Large intestine (tissue), 3 donors: Measurements from ENCODE around the gene COL18A1. TPM values are rescaled to one million over a fixed set of nuclear protein-coding genes. Genes with fewer than 3 reads are reported as not detected.

ENCODE experiments used
- DNase-seq, 2 donors: peaks; one replicate each; pipeline versions ENCODE4 v3.0.0 to v3.0.0-alpha.2; 2013
- H3K27ac ChIP-seq: one replicate; pipeline ENCODE4 v1.5.1; 2013; ENCODE audit warnings: low read length
- H3K27me3 ChIP-seq: 2 replicates; pipeline ENCODE4 v1.6.1; 2013; ENCODE audit warnings: low read length; ENCODE audit not compliant: control insufficient read depth, insufficient read depth
- H3K36me3 ChIP-seq: 2 replicates; pipeline ENCODE4 v1.6.1; 2013; ENCODE audit warnings: low read length; ENCODE audit not compliant: control insufficient read depth, insufficient read depth
- H3K4me1 ChIP-seq: one replicate; pipeline ENCODE4 v1.6.1; 2013; ENCODE audit warnings: low read length; ENCODE audit not compliant: control insufficient read depth, insufficient read depth
- H3K4me3 ChIP-seq: one replicate; pipeline ENCODE4 v1.5.1; 2013; ENCODE audit warnings: low read length
- H3K9me3 ChIP-seq: one replicate; pipeline ENCODE4 v1.6.1; 2013; ENCODE audit warnings: mild to moderate bottlenecking, low read depth, low read length, moderate library complexity; ENCODE audit not compliant: control insufficient read depth
- WGBS: methylation state at CpG from one replicate; pipeline ENCODE4 v1.1.5; 2013; ENCODE audit warnings: low lambda C conversion rate; ENCODE audit not compliant: insufficient coverage; 5-methylcytosine and 5-hydroxymethylcytosine counted together
- polyA plus RNA-seq: library from polyadenylated mRNA; unstranded; fragments of 120-200 nt; gene quantifications from one replicate; pipeline ENCODE4 v1.2.1, GENCODE V29; 2013

The COL18A1 gene
- polyA plus RNA-seq, 1 donor = 44.4 TPM

DNA sequence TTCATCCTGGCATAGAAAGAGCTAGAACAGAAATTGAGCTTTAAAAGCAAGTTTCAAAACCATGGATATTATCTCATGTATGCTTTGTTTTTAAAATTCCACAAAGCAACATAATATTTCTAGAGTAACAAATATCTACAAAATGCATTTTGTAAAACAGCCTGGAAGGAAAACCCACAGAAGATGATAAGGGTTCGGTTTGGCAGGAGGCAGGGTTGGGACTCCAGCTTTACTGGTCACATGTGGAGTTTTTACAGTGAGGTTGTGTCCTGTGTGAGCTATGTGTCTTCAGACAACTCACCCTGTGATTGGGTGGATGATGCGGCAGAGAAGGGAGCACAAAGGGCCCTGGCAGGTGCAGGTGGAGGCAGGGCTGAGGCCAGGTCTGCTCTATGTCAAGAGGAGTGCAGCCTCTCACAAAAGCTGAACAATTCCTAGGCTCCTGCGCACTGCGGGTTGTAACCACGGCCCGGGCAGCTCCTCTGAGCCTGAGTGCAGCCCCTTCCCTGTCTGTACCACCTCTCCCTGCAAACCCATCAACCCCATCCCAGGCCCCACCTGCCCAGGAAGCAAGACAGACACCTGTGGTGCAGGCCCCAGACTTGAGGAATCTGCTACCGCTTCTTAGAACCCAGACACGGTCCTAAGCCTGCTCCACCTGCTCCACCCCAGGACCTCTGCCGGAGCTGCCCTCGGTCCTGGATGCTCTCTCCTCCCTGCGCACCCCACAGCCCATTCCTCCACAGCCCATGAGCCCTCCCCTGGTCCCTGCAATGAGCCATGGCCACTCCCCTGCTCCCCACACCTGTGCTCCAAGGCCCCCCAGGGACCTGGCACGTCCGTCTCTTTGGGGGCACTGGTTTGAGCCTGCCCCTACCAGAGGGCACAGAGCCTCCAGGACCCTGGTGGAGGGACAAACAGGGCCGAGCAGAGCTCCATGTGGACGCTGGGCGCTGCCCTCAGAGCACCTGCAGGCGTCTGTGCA lies 2.8 kb upstream of the COL18A1 start:
- Histone ChIP-seq H3K4me3 (no peak overlapping the region), H3K4me1 (peaks cover 6% of the 10 kb centered on the region), H3K36me3 (no peaks in the 10 kb centered on the region), H3K27me3 (peaks cover 43% of the 10 kb centered on the region), H3K9me3 (peaks cover 13% of the 10 kb centered on the region), H3K27ac (no peak overlapping the region)
- WGBS = 100% methylated on average over 1 of the region's 17 CpGs
- DNase-seq = no peak

DNA sequence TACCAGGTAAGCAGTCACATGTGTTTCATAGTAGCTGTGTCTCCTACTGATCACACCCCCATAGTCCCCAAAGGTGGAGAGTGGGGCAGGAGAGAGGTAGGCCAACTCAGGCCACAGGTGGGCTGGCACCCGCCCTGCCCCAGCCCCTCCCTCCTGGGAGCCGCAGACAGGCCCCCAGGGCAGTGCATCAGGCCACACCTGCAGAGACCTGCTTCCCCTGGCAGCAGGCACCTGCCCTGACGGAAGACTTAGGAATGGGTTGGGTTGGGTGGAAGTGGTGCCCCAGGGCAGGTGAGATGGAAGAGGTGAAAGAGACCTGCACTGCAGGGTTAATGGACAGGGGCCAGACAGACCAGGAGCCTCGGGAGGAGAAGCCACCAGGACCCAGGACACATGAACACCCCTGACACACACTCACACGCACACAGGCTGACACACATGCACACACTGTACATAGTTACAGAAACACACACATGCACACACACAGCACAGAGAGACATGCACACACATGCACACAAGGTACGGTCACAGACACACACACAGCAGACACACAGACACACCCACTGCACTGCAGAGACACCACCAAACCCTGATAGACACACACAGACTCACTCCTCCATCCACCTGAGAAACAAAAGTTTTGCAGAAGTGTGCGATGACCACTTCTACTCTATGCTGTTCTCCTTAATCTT lies 1.7 kb upstream of the COL18A1 start:
- Histone ChIP-seq H3K4me3 (no peak overlapping the region), H3K27me3 (peaks cover 48% of the 10 kb centered on the region), H3K36me3 (no peaks in the 10 kb centered on the region), H3K9me3 (peaks cover 13% of the 10 kb centered on the region), H3K4me1 (peaks cover 6% of the 10 kb centered on the region), H3K27ac (no peak overlapping the region)
- no CpG with 5 or more reads among the region's 7 CpGs for WGBS
- no peak for DNase-seq

GRCh38 chr21:45403825-45404729 lies 888 bp upstream of the COL18A1 start:
- no peaks in the 10 kb centered on the region for H3K36me3 ChIP-seq
- peaks cover 6% of the 10 kb centered on the region for H3K4me1 ChIP-seq
- peak in 1 of 2 donors; percentile 33 for DNase-seq
- H3K4me3 ChIP-seq = peak overlapping the region; percentile 48
- peaks cover 49% of the 10 kb centered on the region for H3K27me3 ChIP-seq
- peaks cover 13% of the 10 kb centered on the region for H3K9me3 ChIP-seq
- H3K27ac ChIP-seq = no peak overlapping the region
- WGBS = no CpG with 5 or more reads among the region's 39 CpGs

- peaks cover 8% of the 10 kb centered on the region for H3K4me1 ChIP-seq
- H3K4me3 ChIP-seq = no peak overlapping the region
- H3K36me3 ChIP-seq = no peaks in the 10 kb centered on the region
- H3K27me3 ChIP-seq = peaks cover 46% of the 10 kb centered on the region
- peaks cover 13% of the 10 kb centered on the region for H3K9me3 ChIP-seq
- no peak overlapping the region for H3K27ac ChIP-seq
- peak in 1 of 2 donors; percentile 49 for DNase-seq
- no CpG with 5 or more reads among the region's 86 CpGs for WGBS
These were observed 380 bp downstream of the COL18A1 start for GRCh38 chr21:45405271-45405818.

DNA sequence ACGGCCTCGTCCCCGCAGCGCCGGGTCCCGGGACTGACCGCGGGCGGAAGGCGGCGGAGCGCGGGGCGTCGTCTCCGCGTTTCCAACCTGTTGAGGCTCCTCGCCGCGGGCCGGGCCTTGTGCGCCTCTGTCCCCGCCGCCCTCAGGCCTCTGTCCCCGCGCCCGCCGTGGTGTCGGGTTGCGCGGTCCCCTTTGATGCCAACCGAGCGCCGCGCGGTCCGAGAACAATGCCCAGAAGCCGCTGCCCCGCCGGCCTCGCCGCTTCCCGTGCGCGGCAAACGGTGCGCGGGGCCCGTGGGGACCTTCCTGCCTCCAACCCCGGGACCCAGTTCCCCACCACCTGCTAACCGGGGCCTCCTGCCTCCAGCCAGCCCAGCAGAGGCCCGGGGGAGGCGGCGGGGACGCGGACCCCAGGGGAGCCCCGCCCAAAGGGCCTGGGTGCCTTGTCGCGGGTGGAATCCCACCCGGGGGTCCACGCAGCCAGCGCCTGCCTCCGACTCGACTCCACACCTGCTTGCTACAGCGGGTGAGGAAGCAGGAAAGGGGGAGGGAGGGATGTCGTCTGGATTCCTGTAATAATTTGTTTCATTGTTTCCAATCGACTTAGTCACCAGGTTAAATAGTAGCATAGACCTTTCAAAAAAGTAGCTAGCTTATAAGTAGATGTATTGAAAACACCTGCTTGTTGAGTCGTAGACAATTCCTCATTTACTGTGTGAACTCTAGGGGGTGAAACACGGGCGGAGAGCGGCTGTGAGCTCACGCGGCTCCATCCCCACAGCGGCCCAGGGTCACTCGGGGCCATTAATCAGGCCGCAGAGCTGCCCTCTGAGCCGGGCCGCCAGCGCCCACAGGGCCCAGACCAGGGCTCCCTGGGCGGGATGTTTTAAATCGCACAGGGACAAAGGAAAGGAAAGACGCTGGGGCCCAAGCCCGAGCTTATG lies 1.1 kb downstream of the COL18A1 start:
- WGBS = 100% methylated on average over 2 of the region's 83 CpGs
- Histone ChIP-seq H3K27ac (no peak overlapping the region), H3K9me3 (peaks cover 8% of the 10 kb centered on the region), H3K36me3 (no peaks in the 10 kb centered on the region), H3K4me3 (no peak overlapping the region), H3K4me1 (peaks cover 14% of the 10 kb centered on the region), H3K27me3 (peaks cover 46% of the 10 kb centered on the region)
- peak in 1 of 2 donors; percentile 43 for DNase-seq

GRCh38 chr21:45406801-45407628 lies 2.0 kb downstream of the COL18A1 start:
- Histone ChIP-seq H3K27ac (no peak overlapping the region), H3K27me3 (peaks cover 44% of the 10 kb centered on the region), H3K9me3 (peaks cover 7% of the 10 kb centered on the region), H3K4me1 (peaks cover 18% of the 10 kb centered on the region), H3K36me3 (no peaks in the 10 kb centered on the region), H3K4me3 (no peak overlapping the region)
- WGBS = no CpG with 5 or more reads among the region's 17 CpGs
- no peak for DNase-seq

DNA sequence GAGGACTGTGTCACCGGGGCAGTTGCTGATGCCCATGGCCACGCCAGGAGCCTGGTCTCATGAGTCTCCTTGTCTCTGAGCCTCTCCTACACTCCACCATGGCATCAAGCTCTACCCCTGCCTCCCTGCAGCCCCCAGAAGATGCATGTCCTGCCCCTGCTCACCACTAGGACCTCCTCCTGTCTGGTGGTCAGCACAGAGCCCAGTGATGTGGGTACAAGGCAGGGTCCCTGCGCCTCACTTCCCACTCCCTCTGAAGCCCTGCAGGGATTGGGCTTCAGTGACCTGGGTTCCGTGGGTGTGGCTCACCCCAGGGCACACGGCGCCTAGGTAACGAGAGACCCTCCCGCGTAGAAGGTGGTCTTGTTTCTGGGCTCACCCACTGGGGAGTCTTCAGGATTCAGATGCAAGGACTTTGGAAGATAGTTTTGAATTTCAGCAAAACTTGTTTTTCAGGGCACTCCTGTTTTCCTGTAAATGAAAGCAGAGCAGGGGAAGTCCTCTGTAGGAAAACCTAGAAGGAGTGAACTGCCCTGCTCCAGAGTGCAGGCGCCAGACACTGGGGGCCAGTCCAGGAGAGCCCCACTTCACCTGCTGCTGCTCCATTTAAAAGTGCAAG lies 2.8 kb downstream of the COL18A1 start:
- Histone ChIP-seq H3K36me3 (no peaks in the 10 kb centered on the region), H3K4me1 (peaks cover 18% of the 10 kb centered on the region), H3K27me3 (peaks cover 39% of the 10 kb centered on the region), H3K27ac (no peak overlapping the region), H3K9me3 (peaks cover 5% of the 10 kb centered on the region), H3K4me3 (no peak overlapping the region)
- WGBS = no CpG with 5 or more reads among the region's 10 CpGs
- no peak for DNase-seq

DNA sequence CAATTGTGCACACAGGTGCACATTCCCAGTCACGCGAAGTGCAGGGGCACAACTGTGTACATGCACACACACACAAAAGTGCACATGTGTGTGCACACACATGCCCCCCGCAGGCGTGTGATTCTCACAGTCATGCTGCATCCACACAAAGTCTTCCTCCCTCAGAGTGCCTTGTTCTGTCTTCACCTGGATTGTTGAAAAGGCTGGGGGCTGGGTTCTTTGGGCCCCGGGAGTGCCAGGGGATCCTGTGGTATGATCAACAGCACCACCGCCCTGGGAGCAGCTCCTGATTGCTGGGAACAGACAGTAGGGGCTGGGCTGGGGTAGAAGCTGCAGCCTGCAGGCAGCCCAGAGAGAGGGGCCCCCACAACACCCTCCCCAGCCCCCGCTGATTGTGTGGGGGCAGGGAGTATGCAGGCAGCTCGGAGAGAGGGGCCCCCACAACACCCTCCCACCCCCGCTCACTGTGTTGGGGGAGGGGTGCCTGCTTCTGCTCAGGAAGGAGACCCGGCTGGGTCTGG lies 3.4 kb downstream of the COL18A1 start:
- WGBS = no CpG with 5 or more reads among the region's 10 CpGs
- Histone ChIP-seq H3K27me3 (peaks cover 34% of the 10 kb centered on the region), H3K27ac (no peak overlapping the region), H3K9me3 (peaks cover 5% of the 10 kb centered on the region), H3K4me3 (no peak overlapping the region), H3K4me1 (peaks cover 18% of the 10 kb centered on the region), H3K36me3 (no peaks in the 10 kb centered on the region)
- no peak for DNase-seq
